Measurements from ENCODE around the gene PLA2G15. TPM values are rescaled to one million over a fixed set of nuclear protein-coding genes. Genes with fewer than 3 reads are reported as not detected.

The PLA2G15 gene
- total and polyA plus RNA-seq, 2 of the 13 experiments (the other 11 are each of a cell fraction or from before 2014, with no cell fraction given): 14.4 to 23.7 TPM

DNA sequence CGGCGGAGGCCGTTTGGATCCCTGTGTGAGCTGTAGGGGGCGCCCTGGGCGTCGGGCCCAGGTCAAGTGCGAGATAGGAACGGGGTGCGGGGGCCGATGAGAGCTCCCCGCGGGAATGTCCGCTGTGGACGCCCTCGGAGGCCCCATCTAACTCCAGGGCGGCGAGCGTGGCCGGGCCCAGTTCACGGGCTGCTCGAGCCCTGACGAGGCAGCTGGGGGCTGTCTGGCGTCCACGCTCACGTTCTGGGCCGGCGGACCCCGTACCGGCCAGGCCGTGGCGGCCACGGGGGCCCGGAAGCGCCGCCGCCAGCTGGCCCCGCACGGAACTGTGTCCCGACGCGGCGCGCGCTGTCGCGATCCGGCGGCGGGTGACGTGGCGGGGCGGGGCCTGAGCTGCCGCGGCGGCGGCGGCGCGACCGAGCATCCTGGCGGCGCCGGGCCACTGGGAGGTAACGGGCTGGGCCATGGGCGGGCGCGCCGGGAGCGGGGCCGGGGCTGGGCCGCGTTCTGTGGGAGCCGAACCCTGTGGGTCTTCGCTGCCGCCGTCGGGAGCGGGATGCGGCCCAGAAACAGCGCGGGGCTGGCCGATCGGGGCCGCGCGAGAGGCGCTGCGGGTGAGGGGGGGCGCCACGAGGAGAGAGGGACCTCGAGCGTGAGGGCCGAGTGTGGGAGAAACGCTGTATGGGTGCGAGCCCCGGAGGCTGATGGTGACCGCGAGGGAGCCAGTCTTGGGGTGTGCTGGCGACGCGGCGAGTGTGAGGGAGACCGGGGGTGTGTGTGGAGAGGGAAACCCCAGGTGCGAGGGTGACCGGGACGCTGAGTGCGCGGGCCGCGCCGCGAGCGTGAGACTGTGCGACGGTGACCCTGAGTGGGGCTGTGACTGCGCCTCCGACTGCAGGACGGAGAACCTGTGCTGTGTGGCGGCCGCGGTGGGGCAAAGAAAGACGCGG, 19.2 kb downstream of the PLA2G15 start, which contains the start of gene SLC7A6 (continued):
- TF ChIP-seq U2AF1 (optimal IDR thresholded peaks at IDR 0.05; ENCODE audit: low read depth, low read length) (no peak), ZMYM2 (CRISPR knock-in tag; IDR thresholded peaks at IDR 0.05) (no peak), SOX5 (CRISPR knock-in tag; IDR thresholded peaks at IDR 0.05; ENCODE audit: borderline replicate concordance) (peak; percentile 15; the same call in 1 of the 2 replicates), SMARCC2 (IDR thresholded peaks at IDR 0.05) (no peak), MXD3 (CRISPR knock-in tag; IDR thresholded peaks at IDR 0.05) (no peak; the same call in 1 of the 2 replicates), NCOA2 (CRISPR knock-in tag; IDR thresholded peaks at IDR 0.05) (no peak; the same call in 1 of the 2 replicates), RFX3 (CRISPR knock-in tag; IDR thresholded peaks at IDR 0.05) (no peak), ZNF761 (CRISPR knock-in tag; conservative IDR thresholded peaks at IDR 0.05) (peak; percentile 45; the same call in 1 of the 2 replicates), RXRA (CRISPR knock-in tag; IDR thresholded peaks at IDR 0.05) (peak; percentile 85; the same call in 1 of the 2 replicates), ZSCAN31 (CRISPR knock-in tag; IDR thresholded peaks at IDR 0.05; ENCODE audit: low read depth) (peak; percentile 93), ZNF605 (CRISPR knock-in tag; IDR thresholded peaks at IDR 0.05) (no peak), ZNF333 (CRISPR knock-in tag; IDR thresholded peaks at IDR 0.05; ENCODE audit: borderline replicate concordance) (peak; percentile 93; the same call in 1 of the 2 replicates), ZNF33B (CRISPR knock-in tag; IDR thresholded peaks at IDR 0.05) (no peak), ZNF792 (CRISPR knock-in tag; IDR thresholded peaks at IDR 0.05) (0 out of 2 replicates have a peak, but pooled peaks have one; percentile 28), ZNF280D (CRISPR knock-in tag; IDR thresholded peaks at IDR 0.05) (no peak), ZFY (CRISPR knock-in tag; IDR thresholded peaks at IDR 0.05) (peak; percentile 87)
- TF ChIP-seq, protein P1, sequence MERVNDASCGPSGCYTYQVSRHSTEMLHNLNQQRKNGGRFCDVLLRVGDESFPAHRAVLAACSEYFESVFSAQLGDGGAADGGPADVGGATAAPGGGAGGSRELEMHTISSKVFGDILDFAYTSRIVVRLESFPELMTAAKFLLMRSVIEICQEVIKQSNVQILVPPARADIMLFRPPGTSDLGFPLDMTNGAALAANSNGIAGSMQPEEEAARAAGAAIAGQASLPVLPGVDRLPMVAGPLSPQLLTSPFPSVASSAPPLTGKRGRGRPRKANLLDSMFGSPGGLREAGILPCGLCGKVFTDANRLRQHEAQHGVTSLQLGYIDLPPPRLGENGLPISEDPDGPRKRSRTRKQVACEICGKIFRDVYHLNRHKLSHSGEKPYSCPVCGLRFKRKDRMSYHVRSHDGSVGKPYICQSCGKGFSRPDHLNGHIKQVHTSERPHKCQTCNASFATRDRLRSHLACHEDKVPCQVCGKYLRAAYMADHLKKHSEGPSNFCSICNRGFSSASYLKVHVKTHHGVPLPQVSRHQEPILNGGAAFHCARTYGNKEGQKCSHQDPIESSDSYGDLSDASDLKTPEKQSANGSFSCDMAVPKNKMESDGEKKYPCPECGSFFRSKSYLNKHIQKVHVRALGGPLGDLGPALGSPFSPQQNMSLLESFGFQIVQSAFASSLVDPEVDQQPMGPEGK (CRISPR knock-in tag; IDR thresholded peaks at IDR 0.05): peak; percentile 90
- TF ChIP-seq, protein P2, sequence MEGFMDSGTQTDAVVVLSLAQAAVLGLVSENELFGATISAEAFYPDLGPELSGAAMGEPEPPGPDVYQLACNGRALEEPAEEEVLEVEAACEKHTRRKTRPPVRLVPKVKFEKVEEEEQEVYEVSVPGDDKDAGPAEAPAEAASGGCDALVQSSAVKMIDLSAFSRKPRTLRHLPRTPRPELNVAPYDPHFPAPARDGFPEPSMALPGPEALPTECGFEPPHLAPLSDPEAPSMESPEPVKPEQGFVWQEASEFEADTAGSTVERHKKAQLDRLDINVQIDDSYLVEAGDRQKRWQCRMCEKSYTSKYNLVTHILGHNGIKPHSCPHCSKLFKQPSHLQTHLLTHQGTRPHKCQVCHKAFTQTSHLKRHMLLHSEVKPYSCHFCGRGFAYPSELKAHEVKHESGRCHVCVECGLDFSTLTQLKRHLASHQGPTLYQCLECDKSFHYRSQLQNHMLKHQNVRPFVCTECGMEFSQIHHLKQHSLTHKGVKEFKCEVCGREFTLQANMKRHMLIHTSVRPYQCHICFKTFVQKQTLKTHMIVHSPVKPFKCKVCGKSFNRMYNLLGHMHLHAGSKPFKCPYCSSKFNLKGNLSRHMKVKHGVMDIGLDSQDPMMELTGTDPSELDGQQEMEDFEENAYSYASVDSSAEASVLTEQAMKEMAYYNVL (CRISPR knock-in tag; IDR thresholded peaks at IDR 0.05; ENCODE audit: borderline replicate concordance): peak; percentile 80; the same call in 1 of the 2 replicates
- TF ChIP-seq, protein P3, sequence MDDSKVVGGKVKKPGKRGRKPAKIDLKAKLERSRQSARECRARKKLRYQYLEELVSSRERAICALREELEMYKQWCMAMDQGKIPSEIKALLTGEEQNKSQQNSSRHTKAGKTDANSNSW (CRISPR knock-in tag; IDR thresholded peaks at IDR 0.05; ENCODE audit: borderline replicate concordance): peak; percentile 37; the same call in 1 of the 2 replicates

All from HepG2 (cell line).